Activated CD4-positive, alpha-beta T cell treated with anti-CD3 and anti-CD28 coated beads for 1 hour (primary cell): ENCODE results near the gene NOXO1.

Source experiments
- DNase-seq: peaks from one replicate; pipeline ENCODE4 v3.0.0-alpha.2; 2020

Gene NOXO1

DNA sequence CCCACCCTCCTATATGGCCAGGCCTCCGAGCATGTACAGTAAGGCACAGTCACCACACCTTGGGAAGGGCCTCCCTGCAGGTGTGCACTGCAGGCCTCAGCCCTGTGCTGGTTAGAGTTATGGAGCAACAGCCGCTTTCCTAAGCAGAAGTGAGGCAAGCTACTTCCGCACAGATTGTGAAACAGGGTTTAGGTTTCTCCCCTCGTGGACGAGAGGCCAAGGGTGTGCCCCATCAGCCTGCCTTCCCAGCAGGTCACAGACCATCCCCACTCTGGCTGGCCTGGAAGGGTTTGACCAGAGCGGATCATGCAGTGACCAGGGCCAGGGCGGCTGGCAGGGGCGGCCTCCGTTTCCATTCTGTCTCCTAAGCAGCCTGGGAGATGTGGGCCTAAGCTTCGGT is 43.0 kb downstream of the NOXO1 start:
- no peak for DNase-seq

GRCh38 chr16:1936945-1937479 is 44.3 kb downstream of the NOXO1 start:
- DNase-seq = no peak

- DNase-seq = no peak
Measured at GRCh38 chr16:1933097-1933661, 48.1 kb downstream of the NOXO1 start.

DNA sequence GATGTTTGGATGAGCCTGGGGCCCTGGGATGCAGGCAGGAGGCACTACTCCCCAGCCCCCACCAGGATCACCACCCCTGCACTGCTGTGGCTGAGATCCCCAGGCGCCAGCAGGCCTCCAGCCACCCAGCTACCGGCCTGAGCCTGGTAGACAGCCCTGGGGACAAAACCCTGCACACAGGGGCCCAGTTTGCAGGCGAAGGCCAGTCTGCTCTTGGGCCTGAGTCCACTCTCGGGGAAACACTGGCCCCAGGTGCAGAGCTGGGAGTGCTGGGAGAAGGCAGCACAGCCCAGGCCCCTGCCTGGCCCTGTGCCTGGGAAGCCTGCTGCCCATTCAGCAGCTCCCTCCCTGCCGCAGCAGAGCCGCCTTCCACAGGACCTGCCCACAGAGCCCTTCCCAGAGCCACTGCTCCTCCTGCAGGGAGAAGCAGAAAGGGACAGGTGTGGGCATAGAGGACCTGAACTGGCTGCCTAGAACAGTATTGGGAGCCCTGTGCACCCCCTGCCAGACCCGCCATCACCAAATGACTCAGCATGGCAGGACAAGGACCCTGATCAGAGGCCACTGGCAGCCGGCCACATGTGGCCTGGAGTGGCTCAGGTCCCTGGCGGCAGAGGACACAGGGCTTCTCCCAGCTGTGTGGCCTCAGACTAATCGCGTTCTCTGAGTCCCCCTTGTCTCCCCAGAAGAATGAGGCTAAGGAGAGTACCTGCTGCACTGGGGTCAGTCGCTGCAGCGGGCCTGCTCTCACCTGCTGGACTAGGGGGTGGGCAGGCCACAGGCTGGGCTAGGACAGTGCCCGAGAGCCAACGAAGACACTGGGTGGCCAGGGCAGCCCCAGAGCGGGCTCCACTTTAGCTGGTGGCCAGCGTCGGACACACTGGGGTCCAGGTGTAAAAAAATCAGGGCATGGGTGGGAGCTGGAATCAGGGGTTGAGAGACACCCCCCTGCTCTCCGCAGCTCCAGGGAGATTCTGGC is 48.9 kb downstream of the NOXO1 start:
- DNase-seq = no peak

- no peak for DNase-seq
Measured at GRCh38 chr16:1930338-1930720, 50.9 kb downstream of the NOXO1 start.

DNA sequence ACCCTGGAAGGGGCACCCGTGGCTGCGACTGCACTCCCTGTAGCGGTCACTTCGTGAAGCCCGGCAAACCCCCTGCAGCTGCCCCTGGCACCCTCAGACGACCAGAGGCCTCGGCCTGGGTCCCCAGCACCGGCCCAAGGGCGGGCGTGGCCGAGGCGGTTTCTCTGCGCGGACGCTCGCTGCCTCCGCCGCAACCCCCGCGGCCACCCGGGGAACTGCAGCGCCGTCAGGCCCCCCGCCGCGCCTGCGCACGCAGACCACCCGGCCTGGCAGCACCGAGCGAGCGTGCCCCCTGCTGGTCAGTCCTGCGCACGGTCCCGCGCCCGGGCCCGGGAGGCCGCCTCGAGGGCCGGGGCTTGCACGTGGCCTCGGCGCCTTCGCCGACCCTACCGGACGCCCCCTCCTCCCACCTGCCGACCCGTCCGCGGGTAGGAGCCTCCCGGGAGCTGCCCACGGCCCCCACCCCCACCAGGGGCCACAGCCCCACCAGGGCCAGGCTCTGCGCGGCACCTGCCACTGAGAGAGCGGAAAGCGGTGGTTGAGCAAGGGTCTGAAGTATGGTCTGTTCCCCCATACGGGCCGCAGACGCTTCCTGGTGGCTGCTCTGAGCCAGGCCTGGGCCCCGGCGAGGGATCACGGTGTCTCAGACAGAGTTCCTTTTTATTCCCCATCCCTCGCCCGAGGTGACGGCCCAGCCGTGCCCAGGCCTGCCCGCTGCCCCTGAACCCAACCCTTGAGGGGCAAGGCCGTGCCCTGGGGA is 51.5 kb downstream of the NOXO1 start:
- peak; percentile 91 for DNase-seq

DNA sequence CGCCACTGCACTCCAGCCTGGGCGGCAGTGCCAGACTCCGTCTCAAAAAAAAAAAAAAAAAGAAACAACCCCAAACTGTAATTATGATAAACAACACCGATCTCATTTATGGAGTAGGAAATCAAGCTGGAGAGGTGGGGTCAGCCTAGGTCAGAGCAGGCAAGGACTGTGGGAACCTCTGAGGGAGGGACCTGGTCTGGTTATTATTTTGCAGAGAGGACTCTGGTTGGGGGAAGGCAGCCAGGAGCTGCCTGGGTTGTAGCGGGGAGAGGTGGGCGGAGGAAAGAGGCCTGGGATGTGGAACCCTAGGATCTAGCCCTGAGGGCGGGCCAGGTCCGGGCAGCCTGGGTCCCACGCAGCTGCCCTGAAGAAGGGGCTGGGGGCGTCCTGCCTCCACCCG is 52.2 kb downstream of the NOXO1 start:
- no peak for DNase-seq
